GM12878 (cell line): ENCODE measurements around the gene PSMB8. TPM values are rescaled to one million over a fixed set of nuclear protein-coding genes. Genes with fewer than 3 reads are reported as not detected.

ENCODE experiments used
- ATAC-seq: fragments of 200-7000 bp; cut with Tn5 transposase; 3 replicates; pipeline ENCODE4 v1.9.1; 2020; ENCODE audit warnings: mild to moderate bottlenecking, moderate library complexity
- BruUV-seq: library from RNA; stranded (reverse); fragments of 400-500 nt; replicated peaks from 2 replicates; lab custom pipeline; 2021; lab: Mats Ljungman, UMichigan
- CTCF ChIA-PET: fragments of 300-600 bp; sonication (Branson Sonifier 250); formaldehyde crosslinking; extraction: SDS; loops from one replicate; lab custom pipeline; 2021; ENCODE audit warnings: inconsistent platforms; lab: Yijun Ruan, JAX
- POLR2A ChIA-PET: fragments of 350-600 bp; formaldehyde crosslinking; extraction: SDS; loops from one replicate; lab custom pipeline; 2021; ENCODE audit warnings: inconsistent platforms; lab: Charles Lee
- RAD21 ChIA-PET: fragments of 300-600 bp; sonication (Branson Sonifier 250); formaldehyde crosslinking; loops from one replicate; lab custom pipeline; 2023; ENCODE audit warnings: antibody characterized with exemption; ENCODE audit not compliant: unreplicated experiment; lab: Charles Lee
- SMC1A ChIA-PET: fragments of 300-600 bp; sonication (Branson Sonifier 250); formaldehyde crosslinking; loops from one replicate; lab custom pipeline; 2023; ENCODE audit not compliant: unreplicated experiment, uncharacterized antibody; lab: Charles Lee
- DNase-seq: peaks from one replicate; pipeline ENCODE4 v3.0.0-alpha.2; 2011; ENCODE audit warnings: low read depth, low spot score
- FAIRE-seq: peaks from 3 replicates; lab custom pipeline; 2011; peaks lifted over from hg19 to GRCh38; lab: Jason Lieb, UNC
- H2AFZ ChIP-seq: 2 replicates; pipeline ENCODE4 v1.6.0; 2011; ENCODE audit warnings: low read depth, low read length, control low read depth; ENCODE audit not compliant: control insufficient read depth
- H3K27ac ChIP-seq: 2 replicates; pipeline ENCODE4 v1.5.1; 2011; ENCODE audit warnings: control low read depth; ENCODE audit not compliant: control insufficient read depth, insufficient read depth
- H3K27me3 ChIP-seq, 2 experiments: replicated peaks in 1 of 2; 2 replicates each; pipeline versions ENCODE4 v1.6.0 to v1.6.1; 2011; ENCODE audit warnings: low read length in 1 of 2; ENCODE audit not compliant: control insufficient read depth in 2 of 2, insufficient read depth in 2 of 2
- H3K36me3 ChIP-seq, 2 experiments: 2 replicates each; pipeline ENCODE4 v1.5.1; 2011; ENCODE audit warnings: low read length in 1 of 2; ENCODE audit not compliant: control insufficient read depth in 2 of 2, insufficient read depth in 2 of 2
- H3K4me1 ChIP-seq: 2 replicates; pipeline ENCODE4 v1.6.1; 2011; ENCODE audit warnings: mild to moderate bottlenecking, low read length, moderate library complexity, mixed read lengths; ENCODE audit not compliant: control insufficient read depth, insufficient read depth
- H3K4me2 ChIP-seq: 2 replicates; pipeline ENCODE4 v1.6.0; 2011; ENCODE audit warnings: control low read depth; ENCODE audit not compliant: control insufficient read depth, insufficient read depth
- H3K4me3 ChIP-seq: fragments of 200-600 bp; sonication (generic); 2 replicates; pipeline ENCODE4 v1.5.1; 2016
- H3K79me2 ChIP-seq: 2 replicates; pipeline ENCODE4 v1.6.0; 2011; ENCODE audit warnings: low read length; ENCODE audit not compliant: control insufficient read depth, insufficient read depth
- H3K9ac ChIP-seq: 2 replicates; pipeline ENCODE4 v1.8.0; 2011; ENCODE audit warnings: low read length, control low read depth, mixed read lengths; ENCODE audit not compliant: control insufficient read depth, insufficient read depth
- H3K9me3 ChIP-seq: replicated peaks from 3 replicates; pipeline ENCODE4 v1.5.1; 2011; ENCODE audit warnings: mild to moderate bottlenecking, low read length; ENCODE audit not compliant: control insufficient read depth, insufficient read depth
- H4K20me1 ChIP-seq: 2 replicates; pipeline ENCODE4 v1.6.0; 2011; ENCODE audit not compliant: control insufficient read depth, insufficient read depth
- CBX3 ChIP-seq: fragments of 200-600 bp; sonication (generic); IDR thresholded peaks from 2 replicates; pipeline ENCODE4 v1.6.1; 2016; ENCODE audit warnings: low read depth, borderline replicate concordance
- CHD1 ChIP-seq: IDR thresholded peaks from 2 replicates; pipeline ENCODE4 v1.6.1; 2012; ENCODE audit warnings: low read depth, low read length, improper control_type of control experiment
- ETV6 ChIP-seq, 2 experiments: fragments of 450-650 bp in 1 of 2; IDR thresholded peaks in 1 of 2; conservative IDR thresholded peaks in 1 of 2; 2 replicates each; pipeline ENCODE4 v1.6.1; 2014; ENCODE audit warnings: antibody characterized with exemption in 1 of 2, borderline replicate concordance in 1 of 2, low read depth in 1 of 2, mild to moderate bottlenecking in 1 of 2, moderate library complexity in 1 of 2
- FOXK2 ChIP-seq: fragments of 450-650 bp; IDR thresholded peaks from 2 replicates; pipeline ENCODE4 v1.6.1; 2017; ENCODE audit warnings: mild to moderate bottlenecking, moderate library complexity
- KDM1A ChIP-seq: fragments of 200-600 bp; sonication (generic); IDR thresholded peaks from 2 replicates; pipeline ENCODE4 v1.6.1; 2016; ENCODE audit warnings: borderline replicate concordance
- MEF2A ChIP-seq: IDR thresholded peaks from 2 replicates; pipeline ENCODE4 v1.6.1; 2011; ENCODE audit warnings: low read depth, mild to moderate bottlenecking, low read length, moderate library complexity; ENCODE audit not compliant: insufficient read depth
- RUNX3 ChIP-seq: IDR thresholded peaks from 2 replicates; pipeline ENCODE4 v1.6.1; 2012; ENCODE audit warnings: low read length, inconsistent platforms
- WGBS: methylation state at CpG from one replicate; pipeline ENCODE4 v1.1.6; 2016; ENCODE audit warnings: low lambda C conversion rate; ENCODE audit not compliant: insufficient replicate concordance, insufficient coverage; ENCODE audit errors: missing lambda C conversion rate; 5-methylcytosine and 5-hydroxymethylcytosine counted together
- in situ Hi-C: fragments of 300-500 bp; cut with MboI; formaldehyde crosslinking; loops from 9 replicates; pipeline ENCODE4 v1.14.3; 2018; ENCODE audit warnings: mixed read lengths
- intact Hi-C: fragments of 100-400 bp; cut with micrococcal nuclease; formaldehyde crosslinking; loops from one replicate; pipeline ENCODE4 v1.14.2; 2022; ENCODE audit not compliant: unreplicated experiment
- polyA plus RNA-seq, 11 experiments: library from polyadenylated mRNA; depleted of rRNA in 4 of 11; unstranded in 6 of 11; stranded (reverse) in 5 of 11; fragments of >200 nt; fragmentation: Nextera tagmentation in 4 of 11; fragmentation: Illumina TruSeq in 1 of 11; extraction: Ambion mirVana in 4 of 11; extraction: Trizol in 1 of 11; gene quantifications; 1 replicate in 1 of 11; 2 replicates in 10 of 11; pipeline versions ENCODE4 v1.2.1 to v1.2.3, GENCODE V29; 2011 to 2016; ENCODE audit warnings: inconsistent platforms in 2 of 11, missing spikeins in 2 of 11, low read depth in 1 of 11
- total RNA-seq, 4 experiments: library from RNA; depleted of rRNA in 3 of 4; stranded (reverse); fragments of >200 nt in 3 of 4; fragmentation: Illumina TruSeq in 1 of 4; extraction: Trizol in 1 of 4; gene quantifications; 2 replicates each; pipeline versions ENCODE4 v1.2.1 to v1.2.3, GENCODE V29; 2013 to 2021
- TF ChIP-seq, protein P1 (sequence below): IDR thresholded peaks from 2 replicates; pipeline ENCODE4 v1.6.1; 2012; ENCODE audit warnings: low read depth, low read length, improper control_type of control experiment
- TF ChIP-seq, protein P2 (sequence below): fragments of 450-650 bp; IDR thresholded peaks from 2 replicates; pipeline ENCODE4 v1.6.1; 2016; ENCODE audit warnings: mild to moderate bottlenecking

Gene PSMB8
- total and polyA plus RNA-seq, 10 of the 15 experiments (the other 5 are each of a cell fraction or from before 2014, with no cell fraction given): 304 to 557 (median 379) TPM

DNA sequence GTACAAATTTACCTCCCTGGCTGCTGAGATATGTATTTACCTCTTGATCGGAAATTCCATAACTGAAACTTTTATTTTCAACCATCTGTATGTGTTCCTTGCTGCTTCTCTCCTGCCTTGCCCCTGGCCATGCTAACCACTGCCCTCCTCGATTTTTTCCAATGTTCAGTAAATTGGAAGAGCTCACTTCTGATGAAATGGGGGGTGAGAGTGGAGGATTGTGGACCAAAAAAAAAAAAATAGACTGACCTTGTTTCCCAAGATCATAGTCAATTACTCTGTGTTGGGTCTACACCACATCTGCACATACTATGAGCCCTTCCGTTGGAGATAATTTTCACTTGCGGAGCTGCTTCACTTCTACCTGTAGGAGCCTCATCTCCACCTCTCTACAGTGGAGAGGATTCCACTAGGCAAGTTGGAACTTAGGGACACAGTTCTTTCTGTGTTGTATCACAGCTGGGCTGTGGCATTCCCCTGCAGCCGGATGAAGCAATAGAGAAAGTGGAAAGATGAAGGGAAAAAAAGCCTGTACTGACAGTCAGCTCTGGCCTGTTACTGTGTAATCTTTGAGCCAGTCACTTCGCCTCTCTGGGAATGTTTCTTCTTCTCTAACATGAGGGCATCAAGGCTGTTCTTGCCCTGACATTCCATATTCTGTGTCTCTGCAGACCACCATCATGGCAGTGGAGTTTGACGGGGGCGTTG is 11.8 kb upstream of the PSMB8 start:
- peak; percentile 7; the same call in 1 of the 2 replicates for TF ChIP-seq RUNX3
- TF ChIP-seq, protein P1, sequence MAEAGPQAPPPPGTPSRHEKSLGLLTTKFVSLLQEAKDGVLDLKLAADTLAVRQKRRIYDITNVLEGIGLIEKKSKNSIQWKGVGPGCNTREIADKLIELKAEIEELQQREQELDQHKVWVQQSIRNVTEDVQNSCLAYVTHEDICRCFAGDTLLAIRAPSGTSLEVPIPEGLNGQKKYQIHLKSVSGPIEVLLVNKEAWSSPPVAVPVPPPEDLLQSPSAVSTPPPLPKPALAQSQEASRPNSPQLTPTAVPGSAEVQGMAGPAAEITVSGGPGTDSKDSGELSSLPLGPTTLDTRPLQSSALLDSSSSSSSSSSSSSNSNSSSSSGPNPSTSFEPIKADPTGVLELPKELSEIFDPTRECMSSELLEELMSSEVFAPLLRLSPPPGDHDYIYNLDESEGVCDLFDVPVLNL: no peak
- TF ChIP-seq CBX3: no peak
- TF ChIP-seq MEF2A: no peak
- TF ChIP-seq, protein P2, sequence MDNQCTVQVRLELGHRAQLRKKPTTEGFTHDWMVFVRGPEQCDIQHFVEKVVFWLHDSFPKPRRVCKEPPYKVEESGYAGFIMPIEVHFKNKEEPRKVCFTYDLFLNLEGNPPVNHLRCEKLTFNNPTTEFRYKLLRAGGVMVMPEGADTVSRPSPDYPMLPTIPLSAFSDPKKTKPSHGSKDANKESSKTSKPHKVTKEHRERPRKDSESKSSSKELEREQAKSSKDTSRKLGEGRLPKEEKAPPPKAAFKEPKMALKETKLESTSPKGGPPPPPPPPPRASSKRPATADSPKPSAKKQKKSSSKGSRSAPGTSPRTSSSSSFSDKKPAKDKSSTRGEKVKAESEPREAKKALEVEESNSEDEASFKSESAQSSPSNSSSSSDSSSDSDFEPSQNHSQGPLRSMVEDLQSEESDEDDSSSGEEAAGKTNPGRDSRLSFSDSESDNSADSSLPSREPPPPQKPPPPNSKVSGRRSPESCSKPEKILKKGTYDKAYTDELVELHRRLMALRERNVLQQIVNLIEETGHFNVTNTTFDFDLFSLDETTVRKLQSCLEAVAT: 0 out of 2 replicates have a peak, but pooled peaks have one; percentile 20
- TF ChIP-seq ETV6 (conservative IDR thresholded peaks at IDR 0.05 in 1 of 2, IDR thresholded peaks at IDR 0.05 in 1 of 2; ENCODE audit: borderline replicate concordance in 1 of 2, low read depth in 1 of 2): no peak
- peak; percentile 41; the same call in 1 of the 2 replicates for TF ChIP-seq FOXK2
- 0 out of 2 replicates have a peak, but pooled peaks have one; percentile 37 for TF ChIP-seq CHD1
- TF ChIP-seq KDM1A: no peak
- DNase-seq (no peak), ATAC-seq (no peak), FAIRE-seq (no peak)
- BruUV-seq: no TSS peak
- ChIA-PET CTCF (interaction anchor here (0.8 to 8.0 kb wide), 21 partner anchors 8 to 441 kb away, joined by 3 to 299 read pairs (median 5); partner anchors contain the start of genes HLA-DMA, PSMB8 and TAP2), RAD21 (interaction anchor here (0.7 to 7.7 kb wide), 14 partner anchors 9 to 423 kb away, joined by 3 to 269 read pairs (median 4); partner anchors contain the start of genes HLA-DMA, HLA-DMB, HLA-DOB and PSMB8), SMC1A (interaction anchor here (0.7 to 7.5 kb wide), 14 partner anchors 9 to 417 kb away, joined by 3 to 131 read pairs (median 4); partner anchors contain the start of genes PSMB8 and TAP2), POLR2A (interaction anchor here (0.6 to 8.1 kb wide), 18 partner anchors 10 to 489 kb away, joined by 3 to 357 read pairs (median 4); partner anchors contain the start of genes HLA-DMA, HLA-DPA1, HLA-DRA and PSMB8)
- in situ Hi-C loops: no loop called here
- H3K27me3 ChIP-seq: no peaks in the 10 kb centered on the region
- 13% methylated on average over 8 of the region's 8 CpGs for WGBS
- H3K4me1 ChIP-seq: peaks cover 29% of the 10 kb centered on the region
- H3K27ac ChIP-seq: peak overlapping the region; percentile 100
- H4K20me1 ChIP-seq: no peaks in the 10 kb centered on the region
- H3K4me3 ChIP-seq: peak overlapping the region; percentile 88
- H3K9me3 ChIP-seq: no peaks in the 10 kb centered on the region
- H3K36me3 ChIP-seq: peaks cover 4 to 21% of the 10 kb centered on the region in 2 experiments
- no peak overlapping the region for H2AFZ ChIP-seq
- peak overlapping the region; percentile 99 for H3K9ac ChIP-seq
- intact Hi-C loops: loop anchor here (10.0 kb wide), 1 partner anchor 251 kb away; no protein-coding TSS in a partner anchor
- H3K79me2 ChIP-seq: peaks cover 69% of the 10 kb centered on the region
- peak overlapping the region; percentile 92 for H3K4me2 ChIP-seq
